HepG2 (cell line): Measurements from ENCODE around the gene ARL2. TPM values are rescaled to one million over a fixed set of nuclear protein-coding genes. Genes with fewer than 3 reads are reported as not detected.

ENCODE experiments used
- ADNP ChIP-seq: sonication (generic); formaldehyde crosslinking; IDR thresholded peaks from 2 replicates; pipeline ENCODE4 v1.4.0; 2020; ENCODE audit warnings: missing genetic modification reagents
- E2F1 ChIP-seq: sonication (generic); formaldehyde crosslinking; IDR thresholded peaks from 2 replicates; pipeline ENCODE4 v1.5.0; 2020; ENCODE audit warnings: missing genetic modification reagents
- ETV6 ChIP-seq: sonication (generic); formaldehyde crosslinking; conservative IDR thresholded peaks from 2 replicates; pipeline ENCODE4 v1.4.0; 2020; ENCODE audit warnings: missing genetic modification reagents
- KLF16 ChIP-seq, 2 experiments: sonication (generic) in 1 of 2; formaldehyde crosslinking in 1 of 2; IDR thresholded peaks; 2 replicates each; pipeline versions ENCODE4 v1.6.1 to v1.8.0; 2016 to 2023; ENCODE audit warnings: missing genetic modification reagents in 2 of 2, missing compliant biosample characterization in 1 of 2
- MAFG ChIP-seq: sonication (generic); formaldehyde crosslinking; IDR thresholded peaks from 2 replicates; pipeline ENCODE4 v1.5.1; 2020; ENCODE audit warnings: mild to moderate bottlenecking, missing genetic modification reagents
- MAZ ChIP-seq, 2 experiments: sonication (generic) in 1 of 2; formaldehyde crosslinking in 1 of 2; IDR thresholded peaks; 2 replicates each; pipeline versions ENCODE4 v1.5.0 to v1.6.1; 2012 to 2020; ENCODE audit warnings: low read depth in 2 of 2, mild to moderate bottlenecking in 2 of 2, borderline replicate concordance in 1 of 2, improper control_type of control experiment in 1 of 2, low read length in 1 of 2, missing genetic modification reagents in 1 of 2, moderate library complexity in 1 of 2
- NFAT5 ChIP-seq: sonication (generic); formaldehyde crosslinking; IDR thresholded peaks from 2 replicates; pipeline ENCODE4 v1.4.0; 2020; ENCODE audit warnings: missing genetic modification reagents
- NFATC3 ChIP-seq: sonication (generic); formaldehyde crosslinking; IDR thresholded peaks from 2 replicates; pipeline ENCODE4 v1.5.1; 2020; ENCODE audit warnings: mild to moderate bottlenecking, missing genetic modification reagents
- POGZ ChIP-seq: sonication (generic); formaldehyde crosslinking; IDR thresholded peaks from 2 replicates; pipeline ENCODE4 v1.4.0; 2020; ENCODE audit warnings: mild to moderate bottlenecking, missing genetic modification reagents
- RBAK ChIP-seq: sonication (generic); formaldehyde crosslinking; IDR thresholded peaks from 2 replicates; pipeline ENCODE4 v1.5.1; 2020; ENCODE audit warnings: mild to moderate bottlenecking, missing genetic modification reagents
- SAFB2 ChIP-seq: sonication (generic); formaldehyde crosslinking; IDR thresholded peaks from 2 replicates; pipeline ENCODE4 v1.5.1; 2020; ENCODE audit warnings: missing genetic modification reagents, low read depth, mild to moderate bottlenecking, borderline replicate concordance
- THAP8 ChIP-seq: sonication (generic); formaldehyde crosslinking; IDR thresholded peaks from 2 replicates; pipeline ENCODE4 v1.5.1; 2020; ENCODE audit warnings: missing genetic modification reagents, mild to moderate bottlenecking, borderline replicate concordance
- ZNF276 ChIP-seq: sonication (generic); formaldehyde crosslinking; IDR thresholded peaks from 2 replicates; pipeline ENCODE4 v1.4.0; 2020; ENCODE audit warnings: mild to moderate bottlenecking, low read depth, missing genetic modification reagents
- ZNF543 ChIP-seq: sonication (generic); formaldehyde crosslinking; IDR thresholded peaks from 2 replicates; pipeline ENCODE4 v1.4.0; 2020; ENCODE audit warnings: mild to moderate bottlenecking, missing genetic modification reagents
- ZNF572 ChIP-seq: sonication (generic); formaldehyde crosslinking; IDR thresholded peaks from 2 replicates; pipeline ENCODE4 v1.5.1; 2020; ENCODE audit warnings: mild to moderate bottlenecking, missing genetic modification reagents
- ZNF639 ChIP-seq: conservative IDR thresholded peaks from 2 replicates; pipeline ENCODE4 v1.6.1; 2018; ENCODE audit warnings: missing genetic modification reagents
- ZNF740 ChIP-seq: sonication (generic); formaldehyde crosslinking; IDR thresholded peaks from 2 replicates; pipeline ENCODE4 v1.4.0; 2020; ENCODE audit warnings: missing genetic modification reagents
- ZNF747 ChIP-seq: sonication (generic); formaldehyde crosslinking; IDR thresholded peaks from 2 replicates; pipeline ENCODE4 v1.8.1; 2023; ENCODE audit warnings: missing genetic modification reagents, mild to moderate bottlenecking, borderline replicate concordance
- ZNF839 ChIP-seq: sonication (generic); formaldehyde crosslinking; IDR thresholded peaks from 2 replicates; pipeline ENCODE4 v1.4.0; 2020; ENCODE audit warnings: missing genetic modification reagents, mild to moderate bottlenecking, borderline replicate concordance
- ZSCAN12 ChIP-seq: sonication (generic); formaldehyde crosslinking; IDR thresholded peaks from 2 replicates; pipeline ENCODE4 v1.9.0; 2021; ENCODE audit warnings: mild to moderate bottlenecking, missing genetic modification reagents
- polyA plus RNA-seq, 8 experiments: library from polyadenylated mRNA; depleted of rRNA in 3 of 8; stranded (reverse) in 7 of 8; unstranded in 1 of 8; fragments of >200 nt; fragmentation: Illumina TruSeq in 4 of 8; extraction: Trizol in 4 of 8; gene quantifications; 2 replicates each; pipeline versions ENCODE4 v1.2.1 to v1.2.3, GENCODE V29; 2011 to 2016; ENCODE audit warnings: low read depth in 4 of 8, missing spikeins in 1 of 8, mixed read lengths in 1 of 8; ENCODE audit not compliant: insufficient read depth in 1 of 8
- total RNA-seq, 5 experiments: library from RNA; depleted of rRNA; stranded (reverse); fragments of >200 nt; fragmentation: Illumina TruSeq; extraction: Trizol; gene quantifications; 2 replicates each; pipeline ENCODE4 v1.2.3, GENCODE V29; 2016; ENCODE audit warnings: low read depth in 1 of 5

Gene ARL2
- total and polyA plus RNA-seq, 2 of the 13 experiments (the other 11 are each of a cell fraction or from before 2014, with no cell fraction given), result 82.9 to 84.4 TPM

- TF ChIP-seq THAP8 (CRISPR knock-in tag), result no peak; the same call in 1 of the 2 replicates
- TF ChIP-seq ZNF740 (CRISPR knock-in tag), result no peak
- TF ChIP-seq ZNF839 (CRISPR knock-in tag), result no peak
- TF ChIP-seq ZNF639, result no peak
- TF ChIP-seq ZNF572, result no peak
- peak; percentile 0; the same call in 1 of the 2 replicates for TF ChIP-seq ZNF543 (CRISPR knock-in tag)
- TF ChIP-seq ZNF276 (CRISPR knock-in tag), result no peak
- no peak for TF ChIP-seq ZSCAN12 (CRISPR knock-in tag)
- TF ChIP-seq ETV6, result no peak
- TF ChIP-seq MAZ (IDR thresholded peaks at IDR 0.05; ENCODE audit: borderline replicate concordance, low read depth, low read length), result no peak
- TF ChIP-seq MAZ (CRISPR knock-in tag; IDR thresholded peaks at IDR 0.05; ENCODE audit: low read depth), result no peak
- TF ChIP-seq MAFG (CRISPR knock-in tag), result no peak
- no peak for TF ChIP-seq E2F1 (CRISPR knock-in tag)
- TF ChIP-seq NFATC3 (CRISPR knock-in tag), result no peak
- TF ChIP-seq NFAT5 (CRISPR knock-in tag), result no peak
- TF ChIP-seq ZNF747, result no peak; the same call in 1 of the 2 replicates
- TF ChIP-seq POGZ (CRISPR knock-in tag), result no peak
- TF ChIP-seq SAFB2 (CRISPR knock-in tag), result no peak
- TF ChIP-seq ADNP (CRISPR knock-in tag), result no peak
- TF ChIP-seq KLF16 (CRISPR knock-in tag; IDR thresholded peaks at IDR 0.05), result no peak
- TF ChIP-seq RBAK, result no peak
Observed at GRCh38 chr11:65058012-65058411, 44.1 kb downstream of the ARL2 start (continued).
